Tibial artery (tissue), 4 donors: ENCODE results near the gene MUC5AC.
"Not testable (repeated sequence)": the region's sequence is repeated elsewhere in the genome, so short reads cannot be mapped to it uniquely, and the experiment has no call there.

ENCODE experiments used
- DNase-seq, 2 donors: peaks; one replicate each; pipeline ENCODE4 v3.0.0-alpha.2; 2019
- H3K27ac ChIP-seq, 2 donors: fragments of 200-600 bp; sonication (generic) in 1 of 2; 1 replicate in 1 of 2; 2 replicates in 1 of 2; pipeline ENCODE4 v1.5.1; 2018 to 2019; ENCODE audit warnings: mild to moderate bottlenecking in 1 of 2
- H3K27me3 ChIP-seq, 2 donors: fragments of 200-600 bp; sonication (generic) in 1 of 2; one replicate each; pipeline versions ENCODE4 v1.5.1 to v1.6.0; 2016 to 2019
- H3K36me3 ChIP-seq, 3 donors: fragments of 200-600 bp; sonication (generic) in 2 of 3; one replicate each; pipeline ENCODE4 v1.5.1; 2016 to 2019; ENCODE audit warnings: mild to moderate bottlenecking in 2 of 3
- H3K4me1 ChIP-seq, 4 donors: fragments of 200-600 bp; sonication (generic) in 2 of 4; 1 replicate in 3 of 4; 2 replicates in 1 of 4; pipeline ENCODE4 v1.5.1; 2016 to 2019
- H3K4me3 ChIP-seq, 2 donors: fragments of 200-600 bp; sonication (generic) in 1 of 2; 1 replicate in 1 of 2; 2 replicates in 1 of 2; pipeline ENCODE4 v1.5.1; 2018 to 2019; ENCODE audit warnings: mild to moderate bottlenecking in 2 of 2
- H3K9me3 ChIP-seq, 3 donors: fragments of 200-600 bp; sonication (generic) in 1 of 3; one replicate each; pipeline ENCODE4 v1.5.1; 2016 to 2019
- intact Hi-C: fragments of 100-400 bp; cut with DNase I; formaldehyde crosslinking; loops from one replicate; pipeline ENCODE4 v1.15.0; 2023; ENCODE audit warnings: low total_unique reads

Gene MUC5AC

DNA sequence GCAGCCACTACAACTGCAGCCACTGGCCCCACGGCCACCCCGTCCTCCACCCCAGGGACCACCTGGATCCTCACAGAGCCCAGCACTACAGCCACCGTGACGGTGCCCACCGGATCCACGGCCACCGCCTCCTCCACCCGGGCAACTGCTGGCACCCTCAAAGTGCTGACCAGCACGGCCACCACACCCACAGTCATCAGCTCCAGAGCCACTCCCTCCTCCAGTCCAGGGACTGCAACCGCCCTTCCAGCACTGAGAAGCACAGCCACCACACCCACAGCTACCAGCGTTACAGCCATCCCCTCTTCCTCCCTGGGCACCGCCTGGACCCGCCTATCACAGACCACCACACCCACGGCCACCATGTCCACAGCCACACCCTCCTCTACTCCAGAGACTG lies 88.5 kb downstream of the MUC5AC start:
- H3K4me1 ChIP-seq, H3K36me3 ChIP-seq, H3K4me3 ChIP-seq, H3K9me3 ChIP-seq, H3K27me3 ChIP-seq, intact Hi-C loops, H3K27ac ChIP-seq, DNase-seq: not testable (repeated sequence)

DNA sequence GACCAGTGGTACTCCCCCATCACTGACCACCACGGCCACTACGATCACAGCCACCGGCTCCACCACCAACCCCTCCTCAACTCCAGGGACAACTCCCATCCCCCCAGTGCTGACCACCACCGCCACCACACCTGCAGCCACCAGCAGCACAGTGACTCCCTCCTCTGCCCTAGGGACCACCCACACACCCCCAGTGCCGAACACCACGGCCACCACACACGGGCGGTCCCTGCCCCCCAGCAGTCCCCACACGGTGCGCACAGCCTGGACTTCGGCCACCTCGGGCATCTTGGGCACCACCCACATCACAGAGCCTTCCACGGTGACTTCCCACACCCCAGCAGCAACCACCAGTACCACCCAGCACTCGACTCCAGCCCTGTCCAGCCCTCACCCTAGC lies 89.3 kb downstream of the MUC5AC start:
- H3K4me1 ChIP-seq, H3K27me3 ChIP-seq, DNase-seq, H3K4me3 ChIP-seq, H3K36me3 ChIP-seq, intact Hi-C loops, H3K9me3 ChIP-seq, H3K27ac ChIP-seq: not testable (repeated sequence)

DNA sequence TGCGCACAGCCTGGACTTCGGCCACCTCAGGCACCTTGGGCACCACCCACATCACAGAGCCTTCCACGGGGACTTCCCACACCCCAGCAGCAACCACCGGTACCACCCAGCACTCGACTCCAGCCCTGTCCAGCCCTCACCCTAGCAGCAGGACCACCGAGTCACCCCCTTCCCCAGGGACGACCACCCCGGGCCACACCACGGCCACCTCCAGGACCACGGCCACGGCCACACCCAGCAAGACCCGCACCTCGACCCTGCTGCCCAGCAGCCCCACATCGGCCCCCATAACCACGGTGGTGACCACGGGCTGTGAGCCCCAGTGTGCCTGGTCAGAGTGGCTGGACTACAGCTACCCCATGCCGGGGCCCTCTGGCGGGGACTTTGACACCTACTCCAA lies 91.2 kb downstream of the MUC5AC start:
- intact Hi-C loops, H3K4me1 ChIP-seq, H3K4me3 ChIP-seq, H3K9me3 ChIP-seq, DNase-seq, H3K27ac ChIP-seq, H3K36me3 ChIP-seq, H3K27me3 ChIP-seq: not testable (repeated sequence)

DNA sequence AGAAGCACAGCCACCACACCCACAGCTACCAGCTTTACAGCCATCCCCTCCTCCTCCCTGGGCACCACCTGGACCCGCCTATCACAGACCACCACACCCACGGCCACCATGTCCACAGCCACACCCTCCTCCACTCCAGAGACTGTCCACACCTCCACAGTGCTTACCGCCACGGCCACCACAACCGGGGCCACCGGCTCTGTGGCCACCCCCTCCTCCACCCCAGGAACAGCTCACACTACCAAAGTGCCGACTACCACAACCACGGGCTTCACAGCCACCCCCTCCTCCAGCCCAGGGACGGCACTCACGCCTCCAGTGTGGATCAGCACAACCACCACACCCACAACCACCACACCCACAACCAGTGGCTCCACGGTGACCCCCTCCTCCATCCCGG lies 92.7 kb downstream of the MUC5AC start:
- H3K27ac ChIP-seq, intact Hi-C loops, H3K36me3 ChIP-seq, H3K4me3 ChIP-seq, DNase-seq, H3K27me3 ChIP-seq, H3K4me1 ChIP-seq, H3K9me3 ChIP-seq: not testable (repeated sequence)
